AG09319 (cell line): ENCODE data around the gene DECR2.
"Not testable (repeated sequence)": the region's sequence is repeated elsewhere in the genome, so short reads cannot be mapped to it uniquely, and the experiment has no call there.

ENCODE experiments used
- DNase-seq: peaks from one replicate; pipeline ENCODE4 v3.0.0-alpha.2; 2010; ENCODE audit warnings: low read depth; ENCODE audit errors: extremely low read depth
- TF ChIP-seq, protein P1 (sequence below): IDR thresholded peaks from 2 replicates; pipeline ENCODE4 v1.5.1; 2011; ENCODE audit warnings: low read depth, mild to moderate bottlenecking, inconsistent platforms, low read length, moderate library complexity

Gene DECR2

DNA sequence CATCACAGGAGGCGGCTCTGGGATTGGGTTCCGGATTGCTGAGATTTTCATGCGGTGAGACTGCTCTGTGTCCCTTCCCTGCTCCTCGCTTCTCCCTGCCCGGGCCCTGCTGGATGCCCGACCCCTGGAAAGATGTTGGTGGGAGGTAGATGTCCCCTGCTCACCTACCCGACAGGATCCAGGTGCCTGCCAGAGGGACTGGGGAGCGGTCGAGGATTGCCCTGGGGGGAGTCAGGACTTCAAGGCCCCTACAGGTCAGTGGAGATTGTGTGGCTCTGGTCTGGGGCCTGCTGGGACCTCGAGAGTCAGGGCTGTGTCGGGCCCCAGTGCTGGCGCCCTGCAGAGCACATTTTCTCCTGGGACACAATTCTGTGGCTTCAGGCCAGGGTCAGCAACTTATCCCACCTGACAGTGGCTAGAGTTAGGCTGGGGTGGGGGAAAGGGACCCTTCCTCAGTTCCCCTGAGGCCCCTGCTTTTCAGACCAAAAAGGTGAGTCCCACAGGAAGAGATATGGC is 3.3 kb downstream of the DECR2 start:
- TF ChIP-seq, protein P1, sequence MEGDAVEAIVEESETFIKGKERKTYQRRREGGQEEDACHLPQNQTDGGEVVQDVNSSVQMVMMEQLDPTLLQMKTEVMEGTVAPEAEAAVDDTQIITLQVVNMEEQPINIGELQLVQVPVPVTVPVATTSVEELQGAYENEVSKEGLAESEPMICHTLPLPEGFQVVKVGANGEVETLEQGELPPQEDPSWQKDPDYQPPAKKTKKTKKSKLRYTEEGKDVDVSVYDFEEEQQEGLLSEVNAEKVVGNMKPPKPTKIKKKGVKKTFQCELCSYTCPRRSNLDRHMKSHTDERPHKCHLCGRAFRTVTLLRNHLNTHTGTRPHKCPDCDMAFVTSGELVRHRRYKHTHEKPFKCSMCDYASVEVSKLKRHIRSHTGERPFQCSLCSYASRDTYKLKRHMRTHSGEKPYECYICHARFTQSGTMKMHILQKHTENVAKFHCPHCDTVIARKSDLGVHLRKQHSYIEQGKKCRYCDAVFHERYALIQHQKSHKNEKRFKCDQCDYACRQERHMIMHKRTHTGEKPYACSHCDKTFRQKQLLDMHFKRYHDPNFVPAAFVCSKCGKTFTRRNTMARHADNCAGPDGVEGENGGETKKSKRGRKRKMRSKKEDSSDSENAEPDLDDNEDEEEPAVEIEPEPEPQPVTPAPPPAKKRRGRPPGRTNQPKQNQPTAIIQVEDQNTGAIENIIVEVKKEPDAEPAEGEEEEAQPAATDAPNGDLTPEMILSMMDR, result no peak
- no peak for DNase-seq

DNA sequence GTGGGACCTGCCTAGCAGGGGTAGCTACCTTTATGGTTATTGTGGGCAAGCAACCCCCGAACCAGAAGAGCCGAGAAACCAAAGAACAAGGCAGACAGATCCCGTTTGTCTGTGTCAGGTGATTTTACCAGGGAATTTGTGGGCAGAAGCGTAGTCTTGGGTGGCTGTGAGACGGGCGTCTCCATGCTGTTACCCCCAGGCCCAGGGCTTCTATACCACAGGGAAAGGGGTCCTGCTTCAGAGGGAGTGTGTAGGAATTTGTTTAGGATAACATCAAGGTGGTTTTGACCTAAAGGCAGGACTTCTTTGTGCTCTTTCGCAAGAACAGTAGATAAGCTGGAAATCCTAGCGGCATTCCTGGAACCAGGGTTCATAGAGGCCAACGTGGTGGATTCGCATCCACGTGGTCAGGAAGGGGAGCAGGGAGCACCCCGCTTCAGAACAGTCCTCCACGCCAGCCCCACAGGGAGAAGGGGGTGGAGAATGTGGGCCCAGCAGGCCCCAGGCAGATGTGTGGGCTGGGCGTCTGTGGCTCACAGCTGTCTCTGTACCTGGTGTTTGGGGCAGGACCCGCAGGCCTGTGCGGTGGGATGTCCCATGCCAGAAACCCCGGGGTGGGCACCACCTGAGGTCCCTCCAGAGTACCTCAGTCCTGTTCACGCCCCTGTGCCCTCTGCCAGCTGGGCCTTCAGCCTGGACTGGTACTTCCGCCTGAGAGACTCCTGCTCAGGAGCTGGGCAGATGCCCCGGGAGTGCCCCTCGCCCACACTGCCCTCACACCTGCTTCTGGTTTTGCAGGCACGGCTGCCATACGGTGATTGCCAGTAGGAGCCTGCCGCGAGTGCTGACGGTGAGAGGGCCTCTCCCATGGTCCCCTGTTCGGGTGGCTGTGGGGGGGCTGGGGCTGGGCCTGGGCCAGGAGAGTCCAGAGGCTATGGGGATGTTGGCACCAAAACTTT is 4.1 kb downstream of the DECR2 start:
- DNase-seq, result no peak
- TF ChIP-seq, protein P1, result no peak

- TF ChIP-seq, protein P1, result no peak
- no peak for DNase-seq
Measured at GRCh38 chr16:407253-407652, 5.6 kb downstream of the DECR2 start.

- DNase-seq, result no peak
- TF ChIP-seq, protein P1, result no peak
Measured at GRCh38 chr16:410516-411178, 9.0 kb downstream of the DECR2 start.

DNA sequence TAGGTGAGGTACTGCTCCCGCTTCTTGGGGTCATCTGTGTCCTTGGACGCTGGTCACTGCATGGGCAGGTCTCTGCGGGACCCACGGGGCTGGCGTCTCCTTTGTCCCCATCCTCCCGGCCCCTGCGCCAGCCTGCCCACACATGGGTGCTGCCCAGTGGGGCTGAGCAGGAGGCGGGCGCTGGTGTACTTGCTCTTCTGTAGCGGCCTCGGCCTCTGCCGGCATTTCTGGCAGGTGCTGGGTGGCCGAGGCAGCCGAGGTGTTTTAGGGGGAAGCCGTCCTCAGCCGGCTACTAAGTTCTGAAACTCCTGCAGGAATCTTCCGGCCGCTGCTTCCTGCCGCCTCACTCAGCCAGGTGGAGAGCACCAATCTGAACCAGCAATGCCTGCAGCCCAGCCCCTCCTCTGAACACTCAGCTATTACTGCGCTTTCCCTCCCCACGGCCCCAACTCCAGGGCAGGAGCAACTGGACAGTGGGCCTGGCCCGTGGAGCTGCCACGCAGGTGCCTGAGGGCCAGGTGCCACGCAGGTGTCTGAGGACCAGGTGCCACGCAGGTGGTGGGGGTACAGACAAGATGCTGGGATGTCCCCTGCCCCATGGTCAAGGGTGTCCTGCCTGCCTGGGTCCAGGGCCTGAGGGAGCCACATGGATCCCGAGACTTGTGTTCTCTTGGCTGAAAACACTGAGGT is 10.0 kb downstream of the DECR2 start:
- TF ChIP-seq, protein P1, result no peak
- no peak for DNase-seq

- DNase-seq, result no peak
Measured at GRCh38 chr16:414395-415169, 12.9 kb downstream of the DECR2 start.

DNA sequence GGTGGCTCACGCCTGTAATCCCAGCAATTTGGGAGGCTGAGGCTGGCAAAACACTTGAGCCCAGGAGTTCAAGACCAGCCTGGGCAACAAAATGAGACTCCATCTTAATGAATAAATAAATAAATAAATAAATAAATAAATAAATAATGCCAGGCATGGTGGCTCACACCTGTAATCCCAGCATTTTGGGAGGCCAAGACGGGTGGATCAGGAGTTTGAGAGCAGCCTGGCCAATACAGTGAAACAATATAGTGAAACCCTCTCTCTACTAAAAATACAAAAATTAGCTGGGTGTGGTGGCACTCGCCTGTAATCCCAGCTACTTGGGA is 13.4 kb downstream of the DECR2 start:
- not testable (repeated sequence) for DNase-seq

More at GRCh38 chr16:414395-415169, 12.9 kb downstream of the DECR2 start:
- TF ChIP-seq, protein P1, result no peak

DNA sequence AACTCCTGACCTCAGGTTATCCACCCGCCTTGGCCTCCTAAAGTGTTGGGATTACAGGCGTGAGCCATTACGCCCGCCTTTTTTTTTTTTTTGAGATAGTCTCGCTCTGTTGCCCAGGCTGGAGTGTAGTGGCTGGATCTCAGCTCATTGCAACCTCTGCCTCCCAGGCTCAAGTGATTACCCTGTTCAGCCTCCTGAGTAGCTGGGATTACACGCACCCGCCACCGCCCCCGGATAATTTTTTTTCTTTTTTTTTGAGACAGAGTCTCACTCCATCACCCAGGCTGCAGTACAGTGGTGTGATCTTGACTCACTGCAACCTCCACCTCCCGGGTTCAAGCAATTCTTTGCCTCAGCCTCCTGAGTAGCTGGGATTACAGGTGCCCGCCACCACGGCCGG is 20.5 kb downstream of the DECR2 start:
- not testable (repeated sequence) for DNase-seq
